SU-DHL-6 (cell line): Measurements from ENCODE around the gene TMEM59L.

Experiments
- H2AFZ ChIP-seq: fragments of 200-600 bp; sonication (generic); 2 replicates; pipeline ENCODE4 v1.6.1; 2014; ENCODE audit warnings: low read depth, mild to moderate bottlenecking, moderate library complexity, mixed read lengths, antibody characterized with exemption, low read length; ENCODE audit not compliant: severe bottlenecking
- H3F3A ChIP-seq: fragments of 200-600 bp; shearing (Covaris generic); 2 replicates; pipeline ENCODE4 v1.6.0; 2016; ENCODE audit warnings: antibody characterized with exemption, mild to moderate bottlenecking; ENCODE audit not compliant: insufficient read depth
- H3K27ac ChIP-seq: fragments of 200-600 bp; sonication (generic); 2 replicates; pipeline ENCODE4 v1.5.1; 2016; ENCODE audit warnings: low read depth, mild to moderate bottlenecking, low read length, moderate library complexity, mixed read lengths
- H3K27me3 ChIP-seq: fragments of 200-600 bp; sonication (generic), shearing (Covaris generic); 2 replicates; pipeline ENCODE4 v1.6.0; 2014; ENCODE audit warnings: mild to moderate bottlenecking, low read length
- H3K36me3 ChIP-seq: fragments of 200-600 bp; sonication (generic); 2 replicates; pipeline ENCODE4 v1.6.1; 2014; ENCODE audit warnings: mild to moderate bottlenecking, low read length, mixed read lengths
- H3K4me2 ChIP-seq: fragments of 300-600, 200-600 bp; shearing (Covaris generic), sonication (generic); 2 replicates; pipeline ENCODE4 v1.6.0; 2014; ENCODE audit warnings: low read length, low read depth, mild to moderate bottlenecking; ENCODE audit not compliant: poor library complexity, severe bottlenecking
- H3K4me3 ChIP-seq: fragments of 200-600 bp; sonication (generic); 2 replicates; pipeline ENCODE4 v1.5.1; 2014; ENCODE audit warnings: antibody characterized with exemption, low read length, mild to moderate bottlenecking, mixed read lengths; ENCODE audit not compliant: insufficient read depth, poor library complexity, severe bottlenecking
- H3K79me2 ChIP-seq: fragments of 200-600 bp; sonication (generic); 2 replicates; pipeline ENCODE4 v1.6.1; 2014; ENCODE audit warnings: mild to moderate bottlenecking, low read length, moderate library complexity; ENCODE audit not compliant: insufficient read depth
- H3K9ac ChIP-seq: fragments of 200-600 bp; sonication (generic); 2 replicates; pipeline ENCODE4 v1.7.0; 2014; ENCODE audit warnings: mild to moderate bottlenecking, low read length
- H3K9me2 ChIP-seq: fragments of 200-600 bp; sonication (generic); replicated peaks from 2 replicates; pipeline ENCODE4 v1.6.1; 2014; ENCODE audit warnings: low read length; ENCODE audit not compliant: insufficient read depth
- H3K9me3 ChIP-seq: fragments of 200-600 bp; sonication (generic); 2 replicates; pipeline ENCODE4 v1.6.1; 2014; ENCODE audit warnings: low read length, mixed read lengths; ENCODE audit not compliant: insufficient read depth
- H4K20me1 ChIP-seq: fragments of 200-600 bp; sonication (generic); 2 replicates; pipeline ENCODE4 v1.6.1; 2014; ENCODE audit warnings: low read depth, mild to moderate bottlenecking, antibody characterized with exemption, low read length, moderate library complexity, mixed read lengths
- CTCF ChIP-seq: fragments of 200-600 bp; sonication (generic); IDR thresholded peaks from one replicate; pipeline ENCODE4 v1.5.1; 2017; ENCODE audit warnings: antibody characterized with exemption, mild to moderate bottlenecking, low read length, moderate library complexity; ENCODE audit not compliant: insufficient read depth, poor library complexity, severe bottlenecking
- EZH2phosphoT487 ChIP-seq: fragments of 200-600 bp; sonication (generic), shearing (Covaris generic); conservative IDR thresholded peaks from 2 replicates; pipeline ENCODE4 v1.6.1; 2018; ENCODE audit warnings: mild to moderate bottlenecking, antibody characterized with exemption, low read length, moderate library complexity, mixed read lengths

The TMEM59L gene

GRCh38 chr19:18668252-18668631, 55.6 kb downstream of the TMEM59L start:
- Histone ChIP-seq H3K27me3 (no peaks in the 10 kb centered on the region), H3F3A (no peaks in the 10 kb centered on the region), H3K36me3 (no peaks in the 10 kb centered on the region), H2AFZ (no peak overlapping the region), H3K9me3 (no peaks in the 10 kb centered on the region), H3K79me2 (no peaks in the 10 kb centered on the region), H3K27ac (no peak overlapping the region), H4K20me1 (no peaks in the 10 kb centered on the region), H3K9ac (no peak overlapping the region), H3K4me3 (no peak overlapping the region), H3K4me2 (no peak overlapping the region), H3K9me2 (no peaks in the 10 kb centered on the region)
- TF ChIP-seq EZH2phosphoT487 (no peak), CTCF (no peak)

GRCh38 chr19:18668744-18669523, 56.3 kb downstream of the TMEM59L start:
- Histone ChIP-seq H4K20me1 (no peaks in the 10 kb centered on the region), H3F3A (no peaks in the 10 kb centered on the region), H3K36me3 (no peaks in the 10 kb centered on the region), H2AFZ (no peak overlapping the region), H3K4me2 (no peak overlapping the region), H3K4me3 (no peak overlapping the region), H3K9me3 (no peaks in the 10 kb centered on the region), H3K79me2 (no peaks in the 10 kb centered on the region), H3K27me3 (no peaks in the 10 kb centered on the region), H3K9ac (no peak overlapping the region), H3K9me2 (no peaks in the 10 kb centered on the region), H3K27ac (no peak overlapping the region)
- no peak for TF ChIP-seq EZH2phosphoT487
- TF ChIP-seq CTCF, result no peak

GRCh38 chr19:18669524-18669817, 56.8 kb downstream of the TMEM59L start:
- TF ChIP-seq EZH2phosphoT487 (no peak), CTCF (no peak)
- Histone ChIP-seq H3K9ac (no peak overlapping the region), H3K9me3 (no peaks in the 10 kb centered on the region)

More at GRCh38 chr19:18669524-18669817, 56.8 kb downstream of the TMEM59L start:
- Histone ChIP-seq H2AFZ (no peak overlapping the region), H4K20me1 (no peaks in the 10 kb centered on the region), H3K4me2 (no peak overlapping the region), H3K27me3 (no peaks in the 10 kb centered on the region), H3F3A (no peaks in the 10 kb centered on the region), H3K4me3 (no peak overlapping the region), H3K36me3 (no peaks in the 10 kb centered on the region), H3K9me2 (no peaks in the 10 kb centered on the region), H3K27ac (no peak overlapping the region), H3K79me2 (no peaks in the 10 kb centered on the region)
